NCI-H2196 (cell line): Measurements from ENCODE around the gene ANTXRL.
"Not testable (repeated sequence)": the region's sequence is repeated elsewhere in the genome, so short reads cannot be mapped to it uniquely, and the experiment has no call there.

Experiments
- DNase-seq: peaks from one replicate; lab custom pipeline; 2025; ENCODE audit not compliant: unreplicated experiment; lab: John Stamatoyannopoulos, UW

ANTXRL gene

DNA sequence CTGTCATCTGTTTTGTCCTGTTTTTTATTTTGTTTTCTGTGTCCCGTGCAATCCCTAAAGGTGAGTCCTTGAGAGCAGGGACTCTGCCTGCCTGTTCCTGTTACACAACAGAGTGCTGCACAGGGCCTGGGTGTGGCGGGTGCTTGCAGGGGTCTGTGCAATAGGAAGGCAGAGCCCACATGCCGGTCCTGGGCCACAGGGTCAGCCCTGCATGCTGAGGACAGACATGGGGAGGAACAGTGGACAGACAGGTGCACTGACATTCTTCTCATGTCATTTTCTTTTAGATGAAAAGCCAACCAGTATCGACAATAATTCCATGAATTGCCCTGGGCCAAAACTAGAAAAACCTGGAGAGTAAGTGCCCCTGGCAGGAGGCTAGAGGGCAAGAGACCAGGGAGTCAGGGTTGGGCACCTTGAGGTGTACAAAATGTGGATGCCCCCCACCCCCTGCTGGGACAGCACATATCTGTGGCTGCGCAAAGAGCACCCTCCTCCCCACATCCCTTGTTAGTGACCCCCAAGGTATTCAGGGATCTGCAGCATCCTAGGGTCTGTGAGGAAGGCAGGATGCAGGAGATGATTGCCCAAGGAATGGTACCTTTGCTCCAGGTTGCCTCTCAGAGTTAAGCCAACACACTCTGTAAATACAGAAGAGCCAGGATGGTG, 19.9 kb downstream of the ANTXRL start:
- DNase-seq: no peak

DNA sequence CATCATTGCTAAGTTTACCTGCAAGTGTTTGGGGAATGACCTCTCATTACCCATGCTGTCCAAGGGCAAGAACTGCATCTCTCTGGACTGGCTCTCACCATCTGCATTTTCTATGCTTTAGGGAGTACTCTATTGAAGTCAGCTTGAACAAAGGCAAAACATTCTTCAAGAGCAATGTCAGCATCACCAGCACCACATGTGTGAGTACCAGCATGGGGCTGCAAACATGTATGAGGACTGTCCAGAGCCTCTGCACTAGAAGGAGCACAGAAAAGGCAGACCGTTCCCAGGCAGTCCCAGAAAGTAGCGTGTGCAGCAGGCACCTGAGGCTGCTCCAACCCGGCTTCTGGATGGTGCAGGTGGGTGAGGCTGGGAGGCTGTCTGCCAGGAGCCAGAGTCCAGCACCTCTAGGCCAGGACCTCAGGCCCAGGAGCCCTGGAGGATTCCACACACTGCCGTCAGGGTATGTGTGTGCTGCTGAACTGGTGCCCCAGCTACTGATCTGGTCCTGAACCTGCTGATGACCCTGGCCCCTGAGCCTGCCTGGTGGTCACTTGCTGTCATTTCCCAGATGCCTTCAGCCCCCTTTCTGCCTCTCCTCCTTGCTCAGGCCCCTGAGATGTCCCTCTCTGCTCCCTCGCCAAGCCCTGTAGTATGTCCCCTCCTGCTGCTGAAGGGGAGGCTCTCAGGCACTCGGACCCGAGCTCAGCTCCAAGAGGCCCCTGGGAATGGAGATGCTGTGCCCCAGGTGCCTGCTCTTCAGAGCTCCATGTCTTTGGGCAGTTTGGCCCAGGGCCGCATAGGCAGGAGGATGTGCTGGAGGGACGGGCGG, 20.7 kb downstream of the ANTXRL start:
- no peak for DNase-seq

DNA sequence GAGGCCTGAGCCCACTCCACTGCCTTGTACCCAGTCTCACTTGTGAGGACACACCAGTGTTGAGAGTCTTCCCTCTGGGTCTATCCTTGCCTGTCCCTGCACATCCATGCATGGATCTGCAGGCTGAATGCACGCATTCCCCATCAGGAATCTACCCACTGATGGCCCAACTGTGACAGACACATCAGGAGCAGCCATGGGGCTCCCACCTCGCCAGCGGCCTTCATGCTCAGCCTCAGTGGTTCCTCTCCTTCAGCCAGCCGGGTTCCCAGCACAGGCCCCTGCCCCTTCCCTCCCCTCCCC, 21.3 kb downstream of the ANTXRL start:
- DNase-seq: no peak

DNA sequence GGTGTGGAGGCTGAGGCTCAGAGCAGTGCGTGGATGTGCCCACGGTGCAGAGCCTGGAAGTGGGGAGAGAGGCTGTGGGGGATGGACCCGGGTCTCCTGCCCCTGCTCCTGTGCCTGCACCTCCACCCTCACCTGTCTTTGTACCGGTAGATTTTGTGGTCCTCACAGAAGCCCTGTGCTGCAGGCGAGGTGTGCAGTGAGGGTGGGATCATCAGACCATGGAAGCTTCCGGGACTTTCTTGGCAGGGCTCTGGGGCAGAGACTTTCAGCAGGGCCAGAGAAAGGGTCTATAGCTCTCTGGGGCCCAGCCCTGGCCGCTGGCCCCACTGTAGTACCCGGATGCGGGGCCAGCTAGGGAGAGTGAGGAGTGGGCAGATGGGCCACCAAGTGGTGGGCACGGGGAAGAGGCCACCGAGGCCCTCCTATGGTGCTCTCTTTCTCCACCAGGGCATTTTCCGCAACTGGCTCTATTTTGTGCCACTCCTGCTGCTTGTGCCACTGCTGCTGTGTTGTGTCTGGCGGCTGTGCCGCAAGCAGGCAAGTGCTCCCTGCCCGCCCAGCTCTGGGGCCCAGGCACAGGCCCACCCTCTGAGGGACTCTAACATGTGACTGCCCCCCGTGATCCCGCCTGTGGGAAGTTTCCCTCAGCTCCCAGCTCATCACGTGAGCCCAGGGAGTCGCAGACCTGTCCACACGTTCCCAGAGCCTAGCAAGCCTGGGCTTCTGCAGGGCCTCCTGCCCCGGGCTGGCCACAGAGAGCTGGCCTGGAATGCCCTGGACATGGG, 22.1 kb downstream of the ANTXRL start:
- no peak for DNase-seq

DNA sequence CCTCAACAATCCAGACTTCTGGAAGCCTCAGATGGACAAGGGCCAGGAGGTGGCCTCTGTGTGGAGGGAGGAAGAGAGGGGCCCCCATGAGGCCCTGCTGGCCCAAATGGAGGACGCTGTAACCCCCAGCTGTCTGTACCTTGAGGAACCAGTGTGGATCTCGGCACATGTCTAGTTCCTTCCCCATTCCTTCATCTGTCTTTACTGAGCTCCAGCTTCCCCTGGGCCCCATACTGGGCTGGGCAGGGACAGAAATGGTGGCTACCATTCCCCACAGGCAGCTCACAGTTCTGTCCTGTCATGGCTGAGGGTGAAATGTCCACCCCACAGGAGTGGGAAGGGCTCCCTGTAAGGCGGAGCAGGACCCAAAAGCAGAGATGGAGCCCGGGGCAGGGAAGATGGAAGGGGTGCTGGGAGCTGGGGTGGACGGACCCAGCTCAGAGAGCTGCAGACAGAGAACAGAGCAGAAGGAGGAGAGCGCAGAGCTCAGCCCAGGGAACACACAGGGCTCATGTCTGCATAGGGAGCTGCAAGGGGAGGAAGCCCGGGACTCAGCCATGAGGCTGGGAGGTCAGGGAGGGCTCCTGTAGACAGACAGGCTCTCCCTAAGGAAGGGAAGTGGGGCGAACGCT, 22.8 kb downstream of the ANTXRL start:
- DNase-seq: no peak

DNA sequence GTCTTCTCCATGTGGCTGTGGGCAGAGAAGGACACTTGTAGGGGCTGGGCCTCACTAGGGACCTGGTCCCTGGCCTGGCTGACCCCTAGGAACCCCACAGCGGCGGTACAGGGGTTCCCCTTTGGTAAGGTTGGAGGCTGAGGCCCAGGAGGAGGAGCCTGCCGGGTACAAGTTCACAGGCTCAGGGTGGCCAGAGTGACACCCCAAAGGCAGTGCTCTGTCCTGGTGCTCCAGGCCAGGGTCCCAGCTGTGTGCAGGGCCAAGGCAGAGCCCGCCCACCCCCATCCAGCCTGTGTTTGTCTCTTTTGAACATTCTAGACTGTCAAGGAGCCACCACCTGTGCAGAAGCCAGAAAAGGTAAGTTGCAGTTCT, 23.3 kb downstream of the ANTXRL start:
- DNase-seq: no peak

DNA sequence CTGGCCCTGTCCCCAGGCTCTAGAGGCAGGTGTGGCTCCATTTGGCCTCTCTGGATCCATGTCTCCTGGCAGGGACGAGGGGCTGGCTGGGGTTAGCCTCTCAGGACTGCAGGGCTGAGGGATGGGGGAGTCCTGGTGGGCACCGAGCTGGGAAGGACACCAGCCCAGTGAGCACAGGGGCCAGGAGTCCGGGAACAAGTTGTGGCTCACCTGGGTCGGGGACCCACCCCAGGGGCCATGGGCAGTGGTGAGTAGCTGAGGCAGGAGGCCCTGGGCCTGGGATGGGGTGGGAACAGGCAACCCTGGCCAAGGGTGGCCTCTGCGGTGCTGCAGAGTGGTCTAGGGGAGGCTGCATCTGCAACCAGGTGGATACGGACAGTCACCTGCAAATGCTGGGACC, 24.1 kb downstream of the ANTXRL start:
- DNase-seq: no peak

DNA sequence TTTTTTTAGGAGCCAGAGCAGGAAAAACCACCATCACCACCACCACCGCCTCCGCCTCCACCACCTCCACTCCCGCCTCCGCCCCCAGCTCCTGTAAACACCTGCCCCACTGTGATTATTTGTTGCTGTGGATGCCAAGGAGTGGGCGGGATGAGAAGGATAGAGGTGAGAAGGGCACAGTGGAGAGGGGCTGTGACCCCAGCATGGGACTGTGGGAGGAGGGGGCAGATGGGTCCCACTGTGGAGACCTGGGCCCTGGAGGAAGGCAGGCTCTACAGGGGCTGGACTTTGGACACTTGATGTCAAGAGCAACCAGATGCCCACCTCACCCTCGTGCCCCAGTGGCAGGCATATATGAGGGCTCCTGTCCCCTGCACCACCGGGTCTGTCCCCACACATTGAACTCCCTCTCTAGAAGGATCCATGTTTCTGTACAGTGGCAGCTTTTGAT, 24.7 kb downstream of the ANTXRL start:
- no peak for DNase-seq

DNA sequence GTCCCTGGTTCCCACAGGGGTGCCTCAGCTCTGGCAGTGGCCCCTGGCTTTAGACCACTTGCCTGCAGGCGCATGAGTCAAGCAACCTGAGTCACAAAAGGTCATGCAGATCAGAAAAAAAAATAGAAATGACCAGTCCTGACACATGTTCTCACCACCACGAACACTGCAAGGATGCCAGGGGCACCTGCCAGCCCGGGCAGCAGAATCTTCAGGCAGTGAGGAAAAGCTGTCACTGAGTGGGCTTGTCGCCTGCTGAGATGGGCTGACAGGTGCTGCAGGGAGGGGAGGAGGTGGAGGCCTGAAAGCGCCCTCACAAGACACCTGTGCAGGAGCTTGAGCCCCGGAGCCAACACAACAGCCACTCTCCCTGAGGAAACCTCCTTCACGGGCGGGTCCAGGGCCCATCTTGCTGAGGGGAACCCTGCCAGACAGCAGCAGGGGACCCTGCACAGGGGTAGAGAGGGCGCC, 25.2 kb downstream of the ANTXRL start:
- not testable (repeated sequence) for DNase-seq

DNA sequence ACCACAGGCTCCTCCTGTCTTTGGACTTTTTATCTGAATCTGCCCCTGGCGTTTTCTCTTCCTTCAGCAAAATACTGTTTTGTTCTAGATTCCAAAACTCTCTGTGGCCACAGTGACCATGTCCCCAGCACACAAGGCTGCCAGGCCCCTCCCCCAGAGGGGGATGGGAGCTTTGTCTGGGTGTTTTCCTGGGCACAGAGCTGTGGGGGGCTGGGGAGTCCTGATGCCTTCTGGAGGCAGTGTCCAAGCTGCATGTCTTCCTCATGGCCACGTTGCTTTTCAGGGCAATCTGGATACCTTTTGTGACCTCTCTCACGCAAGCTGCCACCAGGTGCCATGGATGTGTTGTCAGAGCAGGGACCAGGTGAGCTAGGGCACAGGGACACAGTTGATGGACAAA, 26.2 kb downstream of the ANTXRL start:
- no peak for DNase-seq

DNA sequence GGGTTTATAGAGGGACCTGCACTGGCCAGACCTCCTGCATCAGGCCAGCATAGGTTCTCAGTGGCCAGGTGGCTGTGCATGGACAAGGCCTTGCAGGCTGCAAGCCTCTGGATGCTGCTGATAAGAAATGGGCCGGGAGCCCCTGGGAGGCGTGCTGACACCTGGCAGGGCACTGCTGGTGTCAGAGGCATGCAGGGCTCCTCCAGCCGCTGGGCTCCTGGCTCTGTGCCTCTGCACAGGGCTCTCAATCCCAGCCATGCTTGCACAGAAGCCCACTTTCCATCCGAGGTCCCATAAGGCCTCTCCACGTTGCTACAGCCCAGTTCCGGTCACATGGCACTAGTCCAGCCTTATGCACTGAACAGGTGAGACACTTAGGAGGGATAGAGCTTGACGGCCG, 27.3 kb downstream of the ANTXRL start:
- DNase-seq: no peak

DNA sequence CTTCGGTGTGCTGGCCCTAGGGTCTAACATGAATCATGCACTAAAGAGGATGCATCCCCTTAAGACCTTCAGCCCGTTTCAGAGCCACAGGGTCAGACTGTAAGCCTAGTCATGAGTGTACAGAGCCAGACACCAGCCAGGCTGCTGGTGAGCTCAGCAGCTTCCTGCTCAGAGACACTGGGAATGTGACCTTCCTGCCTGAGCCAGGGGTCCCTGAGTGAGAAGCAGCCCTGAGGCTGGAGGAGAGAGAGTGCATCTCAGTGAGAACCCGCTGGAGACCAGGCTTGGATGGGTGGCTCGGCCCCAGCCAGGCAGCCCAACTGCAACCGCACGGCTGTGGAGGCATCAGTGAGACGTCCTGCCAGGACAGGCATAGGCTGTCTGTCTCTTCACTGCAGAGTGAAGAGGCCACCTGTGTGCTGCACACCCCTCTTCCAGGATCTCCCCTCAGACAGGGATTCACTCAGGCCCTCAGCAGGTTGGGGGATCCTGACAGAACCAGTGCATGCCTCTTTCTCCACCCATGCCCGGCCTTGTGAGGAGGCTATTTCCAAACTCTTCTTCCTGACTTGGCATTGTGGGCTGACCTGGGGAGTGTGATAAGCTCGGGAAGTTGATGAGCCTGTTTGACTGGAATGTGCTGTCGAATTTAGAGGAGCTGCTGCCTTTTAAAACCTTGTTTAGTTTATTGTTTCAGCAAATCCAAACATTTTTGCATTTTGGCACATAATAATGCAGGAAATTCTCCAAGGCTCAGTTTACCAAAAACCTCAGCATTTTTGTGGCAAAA, 28.5 kb downstream of the ANTXRL start:
- DNase-seq: not testable (repeated sequence)

DNA sequence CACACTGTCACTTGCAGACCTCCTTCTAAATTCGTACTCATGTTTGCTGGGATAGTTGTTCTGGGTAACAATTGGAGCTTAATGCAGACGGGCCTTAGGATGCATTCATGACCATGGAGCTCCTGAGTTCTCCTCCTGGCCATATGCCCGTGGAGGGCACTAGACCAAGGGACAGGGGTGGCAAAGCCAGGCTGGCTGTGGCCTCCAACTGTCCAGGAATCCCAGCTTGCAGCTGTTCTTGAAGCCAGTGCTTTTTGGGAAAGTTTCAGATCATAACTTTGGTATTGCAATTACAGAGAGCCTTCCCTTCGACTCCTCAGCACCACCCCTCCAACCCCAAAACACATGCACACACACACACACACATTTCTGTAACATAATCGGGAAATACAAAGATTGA, 30.6 kb downstream of the ANTXRL start:
- DNase-seq: no peak

DNA sequence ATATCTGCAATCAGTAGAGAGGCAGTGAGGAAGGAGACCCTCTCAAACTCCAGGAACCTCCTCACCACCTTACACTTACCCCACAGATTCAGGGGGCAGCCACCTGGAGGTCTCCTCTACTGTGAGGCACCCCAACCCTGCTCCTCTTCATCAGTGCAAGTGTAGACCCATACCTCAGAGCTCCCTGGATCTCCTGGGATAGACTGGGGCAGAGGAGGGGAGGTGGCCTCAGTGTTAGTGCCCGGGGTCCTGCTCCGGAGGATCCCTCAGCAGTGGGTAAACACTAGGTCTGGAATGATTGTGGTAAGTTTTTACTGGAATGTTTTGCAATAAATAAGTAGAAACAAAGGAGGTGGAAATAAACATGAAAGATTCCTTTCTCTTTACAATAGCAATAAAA, 31.1 kb downstream of the ANTXRL start:
- no peak for DNase-seq

DNA sequence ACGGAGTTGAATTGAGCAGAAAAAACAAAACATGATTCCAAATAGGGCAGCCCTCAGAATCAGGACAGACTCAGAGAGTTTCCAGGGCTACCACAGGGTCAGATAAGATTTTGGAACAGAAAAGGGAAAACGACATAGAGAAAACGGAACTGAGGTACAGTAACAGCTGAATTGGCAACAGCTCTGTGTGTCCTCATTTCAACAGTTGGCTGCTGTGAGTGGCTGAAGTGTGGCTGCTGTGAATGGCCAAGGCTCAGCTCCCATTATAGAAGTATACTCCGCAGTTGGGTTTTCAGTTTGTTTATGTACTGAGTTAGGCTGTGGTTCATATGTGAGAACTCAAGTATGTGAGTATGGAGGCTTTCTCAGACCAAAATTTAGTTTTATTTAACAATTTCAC, 32.0 kb downstream of the ANTXRL start:
- no peak for DNase-seq

DNA sequence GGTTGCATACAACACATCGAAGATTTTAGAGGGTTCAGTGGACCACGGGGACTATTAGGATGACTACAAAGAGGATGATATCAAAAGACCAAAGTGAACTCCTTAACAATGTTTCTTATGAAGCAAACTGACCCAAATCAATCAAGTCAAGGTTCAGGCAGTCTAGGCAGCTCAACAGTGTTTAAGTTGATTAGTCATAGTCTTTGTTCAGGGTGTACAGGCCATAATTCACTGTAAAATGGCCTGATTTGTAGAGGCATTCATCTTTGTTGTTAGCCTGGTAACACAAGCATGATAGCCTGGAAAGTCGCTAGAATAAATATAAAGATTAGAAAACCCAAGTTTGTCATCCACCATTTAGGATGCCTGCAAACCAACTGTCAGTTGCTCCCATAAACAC, 32.6 kb downstream of the ANTXRL start:
- no peak for DNase-seq

DNA sequence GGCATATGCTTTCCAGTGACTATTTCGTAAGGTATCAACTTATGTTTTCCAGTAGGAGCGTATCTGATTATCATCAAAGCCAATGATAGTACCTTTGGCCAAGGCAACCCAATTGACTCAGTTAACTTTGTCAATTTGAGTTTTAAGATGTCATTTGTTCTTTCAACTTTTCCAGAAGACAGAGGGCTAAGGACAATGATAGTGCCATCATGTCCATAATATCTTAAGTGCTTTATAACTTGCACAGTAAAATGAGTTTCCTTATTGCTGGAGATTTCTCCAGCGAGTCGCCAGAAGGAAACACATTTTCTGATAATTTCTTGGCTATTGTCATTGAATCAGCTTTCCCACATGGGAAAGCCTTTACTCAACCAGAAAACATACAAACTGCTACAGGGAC, 35.0 kb downstream of the ANTXRL start:
- no peak for DNase-seq

DNA sequence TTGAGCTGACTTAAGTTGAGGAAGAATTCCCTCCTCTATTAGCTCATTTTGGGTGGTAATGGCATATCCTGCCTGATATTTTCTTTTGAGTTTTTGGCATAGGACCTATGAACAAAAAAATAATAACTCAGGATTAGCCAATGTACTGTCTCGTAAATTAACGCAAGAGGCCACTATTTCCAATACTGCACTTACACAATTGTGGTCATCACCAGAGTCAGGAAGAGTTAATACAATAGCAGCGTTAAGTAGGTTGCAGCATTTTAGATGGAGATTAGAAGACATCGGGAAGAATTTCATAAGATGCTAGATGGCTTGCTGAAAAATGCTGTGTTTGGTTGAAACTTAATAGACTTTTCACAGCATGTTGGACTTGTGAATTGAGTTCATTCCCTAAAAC, 36.4 kb downstream of the ANTXRL start:
- no peak for DNase-seq

DNA sequence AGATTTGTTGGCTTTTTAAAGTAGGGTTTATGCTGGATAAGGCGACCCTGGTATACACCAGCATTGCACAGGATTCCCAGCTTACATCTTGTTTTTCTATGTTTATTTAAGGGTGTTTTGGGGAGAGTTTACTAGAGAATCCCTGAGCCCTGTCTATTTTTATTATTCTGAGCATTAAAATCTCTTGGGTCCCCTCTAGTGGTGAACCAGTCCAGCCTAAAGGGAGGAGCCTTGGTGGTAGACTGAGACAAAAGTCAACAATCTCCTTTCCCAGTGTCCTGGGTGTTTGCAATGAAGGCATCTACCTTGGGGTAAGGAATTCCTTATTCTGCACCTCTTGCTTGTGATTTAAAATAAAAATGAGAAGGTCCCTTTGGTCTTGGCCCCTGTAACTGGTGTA, 38.2 kb downstream of the ANTXRL start:
- DNase-seq: no peak

DNA sequence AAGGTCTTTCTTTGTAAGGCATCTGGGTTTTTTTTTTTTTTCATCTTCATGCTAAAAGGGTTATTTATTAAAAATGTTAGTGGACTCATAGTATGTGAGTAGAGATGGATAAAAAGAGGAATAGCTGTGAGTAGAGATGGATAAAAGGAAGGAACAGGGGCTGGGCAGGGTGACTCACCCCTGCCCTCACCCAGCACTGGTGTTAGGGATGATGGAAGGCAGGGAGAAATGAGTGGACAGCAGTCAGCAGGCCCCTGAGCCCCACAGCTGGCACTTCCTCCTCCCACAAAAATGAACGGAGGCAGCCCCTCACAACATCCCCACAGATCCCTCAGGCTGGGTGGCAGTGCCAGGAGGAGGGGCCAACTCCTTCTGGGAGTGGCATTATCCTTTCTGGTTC, 39.3 kb downstream of the ANTXRL start:
- no peak for DNase-seq

DNA sequence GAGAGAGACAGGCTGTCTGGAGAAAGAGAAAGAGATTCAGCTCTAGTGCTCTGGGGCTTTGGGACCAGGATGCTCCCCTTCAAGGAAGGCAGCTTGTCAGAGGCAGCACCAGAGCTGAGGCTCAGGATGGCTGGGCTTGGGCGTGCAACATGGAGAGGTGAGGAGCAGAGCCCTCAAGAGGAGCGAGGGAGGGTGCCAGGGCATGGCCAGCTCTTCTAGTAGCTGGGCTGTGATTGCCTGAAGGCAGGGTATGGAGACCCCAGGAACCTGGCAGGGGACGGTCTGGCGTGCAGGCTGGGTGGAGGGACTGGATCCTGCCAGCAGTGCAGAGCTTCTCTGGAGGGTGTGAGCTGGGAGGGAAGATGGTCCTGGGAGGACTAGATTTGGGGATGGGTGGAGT, 40.2 kb downstream of the ANTXRL start:
- DNase-seq: no peak
